Neural progenitor cell (in vitro differentiated cells): ENCODE data around the gene SPTBN1.

Experiments
- EZH2phosphoT487 ChIP-seq: fragments of 200-600 bp; sonication (generic); IDR thresholded peaks from 2 replicates; pipeline ENCODE4 v1.6.1; 2017; ENCODE audit warnings: antibody characterized with exemption
- TF ChIP-seq, protein P1 (sequence below): fragments of 200-600 bp; sonication (generic); IDR thresholded peaks from 2 replicates; pipeline ENCODE4 v1.5.1; 2017; ENCODE audit warnings: antibody characterized with exemption, mild to moderate bottlenecking

GRCh38 chr2:54677476-54678265 lies 221.5 kb downstream of the SPTBN1 start:
- TF ChIP-seq EZH2phosphoT487 = no peak
- TF ChIP-seq, protein P1, sequence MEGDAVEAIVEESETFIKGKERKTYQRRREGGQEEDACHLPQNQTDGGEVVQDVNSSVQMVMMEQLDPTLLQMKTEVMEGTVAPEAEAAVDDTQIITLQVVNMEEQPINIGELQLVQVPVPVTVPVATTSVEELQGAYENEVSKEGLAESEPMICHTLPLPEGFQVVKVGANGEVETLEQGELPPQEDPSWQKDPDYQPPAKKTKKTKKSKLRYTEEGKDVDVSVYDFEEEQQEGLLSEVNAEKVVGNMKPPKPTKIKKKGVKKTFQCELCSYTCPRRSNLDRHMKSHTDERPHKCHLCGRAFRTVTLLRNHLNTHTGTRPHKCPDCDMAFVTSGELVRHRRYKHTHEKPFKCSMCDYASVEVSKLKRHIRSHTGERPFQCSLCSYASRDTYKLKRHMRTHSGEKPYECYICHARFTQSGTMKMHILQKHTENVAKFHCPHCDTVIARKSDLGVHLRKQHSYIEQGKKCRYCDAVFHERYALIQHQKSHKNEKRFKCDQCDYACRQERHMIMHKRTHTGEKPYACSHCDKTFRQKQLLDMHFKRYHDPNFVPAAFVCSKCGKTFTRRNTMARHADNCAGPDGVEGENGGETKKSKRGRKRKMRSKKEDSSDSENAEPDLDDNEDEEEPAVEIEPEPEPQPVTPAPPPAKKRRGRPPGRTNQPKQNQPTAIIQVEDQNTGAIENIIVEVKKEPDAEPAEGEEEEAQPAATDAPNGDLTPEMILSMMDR = no peak
